GM21367 (cell line): Measurements from ENCODE around the gene AUP1.

Experiments used
- ATAC-seq: cut with Tn5 transposase; IDR thresholded peaks from one replicate; pipeline ENCODE4 v1.9.1; 2021; ENCODE audit not compliant: unreplicated experiment

AUP1 gene

DNA sequence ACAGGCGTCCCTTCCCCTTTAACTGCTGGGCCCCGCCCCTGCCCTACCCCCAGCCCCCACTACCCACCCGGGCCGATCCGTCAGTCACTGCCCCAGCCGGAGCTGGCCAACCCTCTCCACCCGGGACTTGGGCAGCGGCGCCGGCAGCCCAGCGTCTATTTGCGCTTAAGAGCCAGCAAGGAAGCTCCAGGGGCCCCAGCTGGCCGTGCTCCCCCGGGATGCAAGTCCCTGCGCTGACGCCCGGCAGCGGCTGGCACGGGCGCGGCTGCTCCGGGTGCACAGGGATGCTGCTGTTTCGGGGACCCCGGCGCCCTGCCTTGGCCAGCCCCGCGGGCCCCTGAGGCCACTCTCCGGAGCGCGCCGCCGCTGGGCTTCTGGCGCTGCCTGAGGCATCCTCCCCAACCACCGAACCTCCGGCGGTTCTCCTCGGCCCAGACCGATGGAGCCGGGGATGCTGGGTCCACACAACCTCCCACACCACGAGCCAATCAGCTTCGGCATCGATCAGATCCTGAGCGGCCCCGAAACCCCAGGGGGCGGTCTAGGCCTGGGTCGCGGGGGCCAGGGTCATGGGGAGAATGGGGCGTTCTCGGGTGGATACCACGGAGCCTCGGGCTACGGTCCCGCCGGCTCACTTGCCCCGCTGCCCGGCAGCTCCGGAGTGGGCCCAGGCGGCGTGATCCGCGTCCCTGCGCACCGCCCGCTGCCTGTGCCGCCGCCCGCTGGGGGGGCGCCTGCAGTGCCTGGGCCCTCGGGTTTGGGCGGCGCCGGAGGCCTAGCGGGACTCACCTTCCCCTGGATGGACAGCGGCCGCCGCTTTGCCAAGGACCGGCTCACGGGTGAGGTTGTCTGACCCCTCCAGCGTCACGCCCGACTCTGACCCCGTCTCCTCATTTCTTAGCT lies 14.9 kb downstream of the AUP1 start, which contains the start of gene TLX2:
TSS of gene TLX2 (plus strand) at position 83 of the 903 bp plus-strand sequence. CDS start at position 440, 357 bp downstream.
- no peak for ATAC-seq

DNA sequence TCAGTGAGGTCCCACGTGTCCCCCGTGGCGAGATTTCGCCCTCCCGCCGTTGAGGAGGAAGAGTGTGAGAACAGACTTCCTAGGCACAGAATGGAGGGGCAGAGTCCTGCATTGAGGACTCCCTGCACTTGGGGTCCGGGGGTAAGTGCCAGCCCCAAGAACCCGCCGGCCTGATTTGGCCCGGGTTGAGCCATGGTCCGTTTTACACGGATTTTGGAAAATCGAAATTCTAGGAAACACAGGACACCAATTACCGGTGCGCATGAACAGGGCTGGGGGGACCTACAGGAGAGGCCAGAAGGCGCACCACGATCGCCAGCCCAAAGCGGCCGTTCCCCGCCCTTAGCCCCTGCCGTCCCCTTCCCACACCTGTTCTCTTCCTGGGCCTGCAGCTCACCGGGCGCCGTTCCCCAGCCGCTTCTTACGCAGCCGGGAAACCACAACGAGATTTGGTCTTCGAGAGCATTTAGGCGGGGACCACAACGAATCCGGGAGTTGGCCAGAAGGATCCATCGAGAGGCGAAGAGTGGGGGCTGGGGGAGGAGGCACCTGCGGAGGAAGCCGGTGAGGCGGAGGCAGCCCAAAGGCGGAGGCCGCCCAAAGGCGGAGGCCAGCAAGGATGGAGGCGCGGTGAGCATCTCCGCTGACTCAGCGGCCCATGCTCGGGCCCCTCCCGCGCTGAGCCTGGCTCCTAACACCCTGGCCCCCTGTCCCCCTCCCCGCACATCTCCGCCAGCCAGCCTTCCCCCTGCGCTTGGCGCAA lies 15.7 kb downstream of the AUP1 start:
- no peak for ATAC-seq

DNA sequence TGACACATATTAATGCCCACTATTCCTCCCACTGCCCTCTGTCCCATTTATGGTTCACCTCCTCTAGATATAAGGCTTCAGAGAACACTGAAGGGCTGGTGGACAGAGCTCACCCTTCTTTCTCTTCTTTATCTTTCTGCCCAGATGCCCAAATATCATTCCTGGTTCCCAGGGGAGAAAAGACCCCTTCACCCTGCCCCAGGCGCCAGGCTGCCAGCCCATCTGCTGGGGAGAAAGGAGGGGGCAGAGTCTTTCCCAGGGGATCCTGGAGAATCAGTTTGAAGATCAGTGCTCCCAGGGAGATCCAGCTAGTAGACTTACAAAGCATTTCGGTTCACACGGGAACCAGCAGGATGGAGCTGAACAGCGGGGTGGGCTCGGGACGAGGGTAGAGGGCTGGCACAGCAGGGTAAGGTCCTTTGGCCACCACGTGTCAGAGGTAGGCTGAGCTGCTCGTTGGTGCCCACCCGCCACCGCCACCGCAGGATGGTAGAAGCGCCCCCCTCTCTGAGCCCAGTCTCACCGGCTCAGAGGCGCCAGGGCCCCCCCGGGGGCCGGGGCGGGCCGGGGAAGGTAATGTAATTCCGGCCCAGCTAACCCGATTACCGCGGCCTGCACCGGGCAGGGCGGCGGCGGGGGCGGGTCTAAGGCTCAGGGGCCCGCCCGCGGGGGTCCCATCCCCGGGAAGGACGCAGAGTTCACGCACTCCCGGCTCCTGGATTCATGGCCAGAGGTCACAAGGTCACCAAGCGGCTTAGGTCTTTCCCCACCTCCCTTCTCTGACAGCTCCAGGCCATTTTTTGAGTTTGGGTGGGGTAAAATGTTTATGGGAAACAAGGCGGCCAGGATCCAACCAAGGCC lies 16.5 kb downstream of the AUP1 start:
- no peak for ATAC-seq

DNA sequence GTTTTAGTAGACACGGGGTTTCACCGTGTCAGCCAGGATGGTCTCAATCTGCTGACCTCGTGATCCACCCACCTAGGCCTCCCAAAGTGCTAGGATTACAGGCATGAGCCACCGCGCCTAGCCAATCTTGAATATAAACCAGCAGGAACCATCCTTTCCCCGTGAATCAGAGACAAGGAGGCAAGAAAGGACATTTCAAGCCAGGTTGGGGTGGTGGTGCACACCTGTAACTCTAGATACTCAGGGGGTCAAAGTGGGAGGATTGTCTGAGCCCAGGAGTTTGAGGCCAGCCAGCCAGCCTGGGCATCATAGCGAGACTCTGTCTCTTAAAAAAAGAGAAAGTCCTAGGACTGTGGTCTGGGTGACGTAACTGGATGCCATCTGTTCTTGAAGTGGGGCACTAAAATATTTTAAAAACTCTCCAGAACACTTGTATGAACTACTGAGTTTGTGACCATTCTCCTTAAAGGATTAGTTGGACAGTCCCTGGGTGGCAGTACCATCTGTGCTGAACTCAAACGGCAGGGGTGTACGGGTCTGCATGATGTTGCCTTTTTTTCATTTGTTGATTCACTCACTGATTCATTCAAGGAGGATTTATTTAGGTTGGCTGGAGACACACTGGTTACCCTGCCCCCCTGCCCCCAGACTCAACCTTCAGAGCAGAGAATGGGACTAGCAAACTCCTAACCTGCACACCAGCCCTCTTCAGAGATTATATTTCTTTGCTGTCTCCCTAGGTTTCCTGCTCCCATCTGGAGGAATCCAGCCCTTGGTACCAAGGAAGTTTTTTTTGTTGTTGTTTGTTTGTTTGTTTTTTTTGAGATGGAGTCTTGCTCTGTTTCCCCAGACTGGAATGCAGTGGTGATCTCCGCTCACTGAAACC lies 18.2 kb downstream of the AUP1 start:
- no peak for ATAC-seq

DNA sequence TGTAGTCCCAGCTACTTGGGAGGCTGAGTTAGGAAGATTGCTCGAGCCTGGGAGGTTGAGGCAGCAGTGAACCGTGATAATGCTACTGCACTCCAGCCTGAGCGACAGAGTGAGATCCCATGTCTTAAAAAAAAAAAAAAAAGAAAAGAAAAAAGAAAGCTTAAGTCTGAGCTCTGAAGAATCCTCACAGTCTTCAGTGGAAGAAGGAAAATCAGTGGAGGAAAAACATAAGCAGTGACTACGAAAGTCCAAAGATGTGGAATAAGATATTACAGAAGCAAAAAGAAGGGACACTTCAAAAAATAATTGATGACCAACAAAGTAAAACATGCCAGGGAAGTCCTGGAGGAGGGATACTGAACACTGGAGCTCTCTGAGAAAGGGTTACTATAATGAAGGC lies 19.2 kb downstream of the AUP1 start:
- ATAC-seq = no peak

DNA sequence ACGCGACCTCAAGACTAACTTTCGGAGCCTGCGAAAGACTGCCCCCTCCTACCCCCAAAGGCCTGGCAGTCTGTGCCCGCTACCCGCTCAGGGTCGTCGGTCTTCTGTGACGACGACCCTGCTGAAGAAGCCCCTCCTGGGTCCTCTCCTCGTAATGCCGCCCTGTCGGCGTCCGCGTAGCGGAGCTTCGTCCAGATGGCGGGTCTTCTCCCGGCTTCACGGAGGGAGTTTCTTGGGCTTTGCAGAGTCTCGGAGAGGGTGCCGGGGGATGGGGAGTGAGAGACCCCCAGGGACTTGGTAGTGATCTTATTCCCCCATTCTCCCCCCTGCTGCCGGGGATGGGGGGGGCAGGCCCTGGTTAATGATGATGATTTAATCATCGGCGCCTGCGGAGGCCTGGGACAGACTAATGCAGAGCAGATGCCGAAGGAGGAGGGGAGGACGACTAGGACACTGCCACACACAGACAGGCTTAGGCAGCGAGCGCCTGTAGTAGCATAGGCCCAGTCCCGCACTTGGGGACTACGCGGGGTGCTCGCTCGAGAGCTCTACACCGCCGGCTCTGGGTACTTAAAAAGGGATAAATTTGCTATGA lies 21.5 kb downstream of the AUP1 start:
- peak; percentile 5 for ATAC-seq

DNA sequence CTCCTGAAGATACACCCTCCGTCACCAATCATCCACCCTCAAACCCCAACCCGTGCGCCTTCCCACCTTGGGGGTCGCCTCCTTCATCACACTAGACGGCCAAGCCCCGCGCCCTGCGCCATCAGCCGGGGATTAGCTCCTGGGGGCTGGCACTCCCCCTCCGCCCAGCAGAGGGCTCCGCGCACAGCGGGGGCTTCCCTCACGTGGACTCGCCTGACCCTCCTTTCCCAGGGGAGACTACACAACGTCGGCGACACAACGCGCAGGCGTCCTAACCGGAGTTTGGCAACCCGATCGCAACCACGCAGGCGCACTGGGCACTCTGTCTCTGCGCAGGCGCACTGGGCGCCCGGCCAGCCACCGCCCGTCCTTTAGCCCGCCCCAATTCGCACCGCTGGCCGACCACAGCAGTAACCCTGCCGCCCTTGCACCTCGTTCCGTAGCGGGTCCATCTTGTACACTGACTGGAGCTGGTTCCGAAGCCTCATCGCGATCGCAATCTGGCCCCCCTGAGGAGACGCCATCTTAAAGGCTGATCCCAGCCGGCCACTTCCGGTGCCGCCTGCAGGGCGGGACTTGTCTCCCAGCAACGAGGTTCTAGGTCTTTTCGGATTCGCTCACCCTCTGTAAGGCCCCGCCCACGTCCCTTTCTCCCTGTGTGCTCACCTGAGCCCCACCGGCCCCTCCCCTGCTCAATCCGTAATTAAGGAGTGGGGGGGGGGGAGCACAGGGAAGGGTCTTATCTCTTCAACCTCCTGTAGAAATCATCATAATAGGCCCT lies 22.2 kb downstream of the AUP1 start, which contains the start of gene PCGF1:
TSS of gene PCGF1 (minus strand) at position 551 of the 781 bp plus-strand sequence. CDS start at position 524, 27 bp downstream.
- peak; percentile 88 for ATAC-seq

DNA sequence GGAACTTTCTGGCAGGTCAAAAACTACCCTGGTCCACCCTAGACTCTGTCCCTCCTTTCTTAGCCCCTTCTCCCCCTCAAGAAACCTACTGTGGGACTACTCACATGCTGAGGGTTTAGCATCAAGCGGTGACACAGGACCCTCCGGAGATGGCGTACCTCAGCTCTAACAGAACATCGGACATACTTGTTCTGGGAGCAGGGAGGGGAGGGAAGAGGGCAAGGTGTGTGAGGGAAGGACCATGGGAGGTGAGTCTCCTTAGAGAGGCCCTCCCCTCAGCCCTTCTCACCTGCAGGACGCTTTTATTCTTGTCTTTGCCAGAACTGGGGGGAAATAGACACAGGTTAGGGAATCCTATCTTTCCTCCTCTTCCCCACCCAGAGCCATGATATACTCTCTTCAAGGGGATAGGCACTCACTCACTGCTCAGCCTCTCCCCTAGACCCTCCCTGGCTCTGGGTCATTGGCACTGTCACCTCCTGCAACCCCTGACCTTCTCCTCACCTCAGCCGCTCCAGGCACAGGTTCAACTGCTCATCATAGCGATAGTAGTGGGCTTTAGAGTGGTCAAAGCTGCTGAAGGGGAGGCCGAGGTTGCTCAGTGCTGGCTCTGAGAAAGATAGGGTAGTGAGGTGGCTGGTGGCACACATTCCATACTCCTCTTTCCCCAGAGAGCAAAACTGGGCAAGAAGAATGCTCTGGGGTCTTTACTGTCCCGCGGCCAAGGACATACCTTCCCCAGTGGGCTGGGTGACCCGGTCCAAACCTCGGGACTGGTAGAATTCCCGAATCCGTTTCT lies 23.9 kb downstream of the AUP1 start:
- ATAC-seq = no peak

DNA sequence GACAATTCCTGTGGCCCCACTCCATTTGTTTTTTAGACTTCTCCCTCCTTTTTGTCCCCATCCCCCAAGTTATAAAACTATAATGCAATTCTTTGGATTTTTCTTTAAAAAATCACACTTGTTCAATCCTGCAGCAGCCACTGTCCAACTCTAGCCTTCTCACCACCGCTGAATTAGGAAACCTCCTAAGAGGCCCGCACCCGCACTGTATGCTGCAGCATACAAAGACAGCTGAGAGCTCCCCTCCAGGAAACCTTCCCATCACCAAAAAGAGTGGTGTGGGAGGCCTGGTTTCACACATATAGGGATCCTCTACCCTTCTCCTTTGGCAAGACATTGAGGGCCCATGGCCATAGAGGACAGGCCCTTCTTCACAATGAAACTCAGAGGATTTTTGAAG lies 24.9 kb downstream of the AUP1 start:
- no peak for ATAC-seq

DNA sequence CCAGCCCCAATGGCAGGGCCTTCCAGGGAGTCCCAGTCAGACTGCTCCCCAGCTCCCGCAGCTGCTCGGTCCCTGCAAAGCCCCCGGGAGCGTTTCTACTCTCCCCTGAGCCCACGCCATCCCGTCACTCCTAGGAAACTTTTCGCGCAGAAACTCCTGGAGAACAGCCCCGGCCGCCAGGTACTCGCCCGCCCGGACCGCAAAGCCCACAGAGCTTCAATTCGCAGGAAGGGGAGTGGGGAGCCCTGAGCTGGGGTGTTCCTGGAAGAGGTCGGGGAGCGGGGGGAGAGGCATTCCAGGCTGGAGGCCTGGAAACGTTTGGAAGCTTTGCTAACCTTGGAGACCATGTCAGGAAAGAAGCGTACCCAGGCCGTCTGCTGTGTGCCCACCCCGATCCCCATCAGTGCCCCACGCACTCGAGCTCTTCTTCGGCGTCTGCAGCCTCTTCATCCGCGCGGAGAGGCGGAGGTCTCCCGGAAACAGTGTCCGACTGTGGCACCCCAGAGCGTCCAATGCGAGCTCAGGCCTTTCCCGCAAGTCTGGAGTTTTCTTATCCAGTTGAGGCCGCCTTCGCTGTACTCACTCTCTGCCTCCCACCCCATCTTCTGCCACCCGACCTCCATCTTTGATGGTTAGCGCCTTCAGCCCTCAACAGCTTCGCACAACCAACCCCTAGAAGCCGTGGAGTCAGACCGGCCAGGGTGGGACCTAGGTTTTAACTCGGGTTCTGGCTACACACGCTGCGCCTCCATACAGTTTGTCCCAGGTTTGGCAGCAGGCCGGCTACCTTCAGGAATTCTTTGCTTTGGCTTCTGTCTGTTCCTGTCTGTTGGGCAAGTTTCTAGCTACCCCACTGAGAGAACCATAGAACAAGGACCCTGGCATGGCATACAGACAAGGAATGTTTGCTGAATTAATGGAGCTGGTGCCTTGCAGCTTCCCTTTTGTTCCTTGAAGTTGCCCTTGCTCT lies 25.7 kb downstream of the AUP1 start:
- no peak for ATAC-seq

DNA sequence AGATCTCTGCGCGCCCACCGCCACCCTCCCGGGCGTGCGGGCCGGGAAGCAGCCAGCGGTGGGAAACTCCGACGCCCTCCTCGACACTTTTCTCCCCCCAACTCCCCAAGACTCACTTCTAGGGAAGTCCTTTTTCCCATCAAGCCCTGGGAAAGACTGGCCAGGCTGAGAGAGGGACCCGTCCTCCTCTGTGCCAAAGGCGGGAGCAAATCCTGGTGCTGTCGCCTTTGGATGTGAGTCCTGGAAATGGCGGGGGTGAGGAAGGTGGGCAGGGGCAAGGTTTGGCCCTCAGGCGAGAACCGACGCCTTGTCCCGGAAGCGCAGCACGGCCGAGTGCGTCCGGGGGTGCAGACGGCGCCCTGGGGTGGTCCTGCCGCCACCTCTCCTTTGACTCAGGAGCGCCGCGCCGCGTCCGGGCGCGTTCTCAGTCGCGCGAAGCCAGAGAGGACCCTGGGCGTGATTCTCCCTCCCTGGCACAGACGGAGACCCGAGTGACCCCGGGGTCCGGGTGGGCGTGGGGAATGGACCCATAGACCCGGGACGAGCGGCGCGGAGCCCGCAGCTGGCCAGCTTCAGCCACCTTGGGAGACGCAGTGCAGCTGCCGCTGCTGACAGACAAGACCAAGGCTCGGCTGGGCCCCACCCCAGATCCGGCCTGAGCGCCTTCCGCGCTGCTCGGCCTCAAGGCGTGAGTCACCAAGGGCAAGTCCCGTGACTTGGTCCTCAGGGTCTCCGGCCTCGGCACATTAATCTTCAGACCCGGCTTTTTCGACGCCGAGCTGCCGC lies 26.6 kb downstream of the AUP1 start:
- ATAC-seq = no peak

DNA sequence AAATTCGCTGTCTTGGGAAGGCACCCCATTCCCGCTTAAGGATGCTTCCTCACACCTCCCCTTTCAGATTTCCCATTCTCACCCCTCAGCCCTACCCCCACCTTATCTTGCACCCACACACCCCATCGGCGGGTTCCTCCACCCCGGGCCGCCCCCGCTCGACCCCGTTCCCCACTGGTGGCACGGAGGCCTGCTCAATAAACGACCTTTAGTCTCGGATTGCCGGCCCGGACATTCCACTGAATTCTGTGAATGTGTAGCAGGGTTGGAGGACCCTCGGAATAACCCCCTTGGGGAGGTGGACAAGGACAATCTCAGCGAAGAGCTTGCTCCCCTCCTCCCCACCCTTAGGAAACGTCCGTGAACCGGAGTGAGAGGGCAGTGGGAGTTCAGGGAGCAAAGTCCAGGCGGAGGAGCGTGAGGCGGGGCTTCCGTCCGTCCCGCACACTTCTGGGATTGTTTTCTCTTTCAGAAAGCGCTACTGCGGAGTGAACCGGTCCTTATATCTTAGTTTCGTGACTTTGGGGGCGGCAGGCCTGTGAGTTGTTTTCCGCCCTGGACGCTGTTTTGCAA lies 27.3 kb downstream of the AUP1 start:
- no peak for ATAC-seq

DNA sequence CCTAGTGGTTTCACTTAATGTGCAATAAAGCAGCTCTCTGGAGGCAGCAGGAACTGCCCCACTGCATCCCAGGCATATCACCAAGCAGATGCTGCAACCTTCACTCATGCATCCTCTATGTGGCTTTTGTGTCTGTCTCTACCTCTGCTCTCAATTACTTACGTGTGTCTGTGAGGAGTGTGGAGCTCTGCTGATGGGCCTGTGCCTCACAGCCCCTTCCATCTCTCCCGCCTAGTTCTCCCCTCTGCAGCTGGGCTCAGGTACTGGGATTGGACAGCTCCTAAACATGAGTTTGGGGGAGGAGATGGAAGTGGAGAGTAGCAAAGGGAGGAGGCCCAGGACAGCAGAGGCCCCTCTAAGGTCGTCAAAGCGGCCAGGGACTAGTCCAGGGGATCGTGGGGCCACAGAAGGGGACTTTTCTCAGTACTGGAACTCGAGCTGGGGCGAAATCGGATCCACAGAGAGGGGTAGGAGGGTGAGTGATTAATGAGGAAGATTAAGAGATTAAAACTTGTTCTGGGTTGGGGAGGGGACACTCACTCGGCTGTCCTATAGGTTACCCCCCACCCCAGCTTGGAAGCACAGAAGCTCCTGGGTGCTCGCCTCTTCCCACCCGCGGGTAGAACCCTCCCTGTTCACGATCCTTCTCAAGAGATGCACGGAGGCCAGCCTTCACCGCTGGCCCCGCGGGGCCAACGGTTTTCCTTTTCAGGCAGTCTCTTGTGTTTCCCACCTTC lies 28.0 kb downstream of the AUP1 start:
- ATAC-seq = no peak

DNA sequence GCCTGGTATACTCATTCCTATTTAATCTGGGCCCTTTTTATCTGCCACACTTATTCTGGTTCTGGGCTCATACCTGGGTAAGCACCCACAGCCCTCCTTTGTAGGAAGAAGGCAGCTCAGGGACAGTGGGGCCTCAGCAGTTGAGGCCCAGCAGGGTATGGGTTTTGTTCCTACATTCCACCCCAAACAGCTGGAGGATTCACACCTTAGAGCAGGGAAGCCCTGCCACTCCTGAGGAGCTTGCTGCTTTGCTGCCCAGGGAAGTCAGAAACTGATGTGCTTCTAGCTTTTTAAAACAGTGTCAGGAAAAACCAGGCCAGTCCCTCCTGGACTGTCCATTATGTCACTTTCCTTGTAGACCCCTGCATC lies 28.9 kb downstream of the AUP1 start:
- no peak for ATAC-seq

DNA sequence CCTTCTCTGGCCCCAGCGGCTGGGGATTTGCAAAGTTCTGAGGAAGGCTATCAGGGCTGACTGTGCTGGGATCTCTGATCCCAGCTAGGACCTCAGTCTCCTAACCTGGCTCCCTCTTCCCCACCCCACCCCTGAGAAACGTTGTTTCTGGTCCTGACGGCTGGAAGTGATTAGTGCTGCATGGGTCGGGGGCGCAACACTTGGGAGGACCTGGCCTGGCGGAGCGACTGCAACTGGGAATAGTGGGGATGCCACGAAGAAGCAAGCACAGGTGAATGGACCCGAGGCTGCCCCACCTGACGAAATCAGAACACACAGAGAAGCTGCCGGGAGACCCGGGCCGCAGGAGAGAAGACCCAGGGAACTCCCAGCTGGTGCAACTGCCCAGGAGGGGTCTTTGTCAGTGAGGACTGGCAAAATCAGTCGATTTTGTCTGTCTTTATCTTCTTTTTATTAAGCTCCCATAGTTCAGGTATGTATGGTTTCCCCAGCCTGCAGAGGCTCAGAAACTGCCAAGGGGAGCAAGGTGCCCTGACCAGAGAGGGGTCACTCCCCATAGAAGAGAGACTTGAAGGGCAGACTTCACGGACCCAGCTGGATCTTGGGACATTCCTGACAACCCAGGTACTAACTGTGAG lies 29.4 kb downstream of the AUP1 start:
- ATAC-seq = no peak
